Measurements from ENCODE around the gene EPS15. TPM values are rescaled to one million over a fixed set of nuclear protein-coding genes. Genes with fewer than 3 reads are reported as not detected.

The EPS15 gene
- total and polyA plus RNA-seq, 9 of the 15 experiments (the other 6 are each of a cell fraction or from before 2014, with no cell fraction given) = 23.1 to 69.0 (median 41.7) TPM

- 51% methylated on average over 7 of the region's 7 CpGs for WGBS (ENCODE audit: insufficient coverage, low coverage, missing lambda C conversion rate)
- in situ Hi-C loops (cut with MboI) = loop anchor here (10.0 kb wide), 1 partner anchor 191 kb away; no protein-coding TSS in a partner anchor
- peaks cover 0 to 17% of the 10 kb centered on the region in 2 experiments; a peak in 2 of 5 replicates for H3K4me1 ChIP-seq (replicated peaks in 1 of 2; ENCODE audit: control insufficient read depth in 2 of 2, insufficient read depth in 2 of 2, low read length in 2 of 2)
- H4K20me1 ChIP-seq (replicated peaks; ENCODE audit: control insufficient read depth, insufficient read depth, low read length) = no peaks in the 10 kb centered on the region
- H3K36me3 ChIP-seq (ENCODE audit: control insufficient read depth, insufficient read depth, low read length) = no peaks in the 10 kb centered on the region
- FAIRE-seq (no peak), DNase-seq (ENCODE audit: extremely low read depth in 1 of 4, low spot score in 3 of 4) (peak in 1 of 4 experiments; percentile 11), ATAC-seq (no peak)
- H3K9me3 ChIP-seq (replicated peaks; ENCODE audit: control insufficient read depth, insufficient read depth, low read depth, low read length) = no peaks in the 10 kb centered on the region
- no peak overlapping the region for H3K27ac ChIP-seq (ENCODE audit: extremely low read depth, low read depth, low read length)
- H3K4me2 ChIP-seq (ENCODE audit: insufficient read depth, low read length) = peak overlapping the region; percentile 26; the same call in 1 of the 2 replicates
- H3K4me3 ChIP-seq = no peak overlapping the region
- H3K9me1 ChIP-seq (ENCODE audit: control insufficient read depth, insufficient read depth, low read length) = no peaks in the 10 kb centered on the region
- ChIA-PET POLR2A (interaction anchor here (0.6 to 3.1 kb wide), 4 partner anchors 10 to 49 kb away, joined by 3 to 17 read pairs (median 4); partner anchors contain the start of gene TTC39A), CTCF (ENCODE audit: low intra/inter-chr PET ratio) (interaction anchor here (0.6 kb wide), 1 partner anchor 48 kb away, joined by 3 read pairs; no protein-coding TSS in a partner anchor)
- peaks cover 0 to 8% of the 10 kb centered on the region in 2 experiments; a peak in 3 of 5 replicates for H3K27me3 ChIP-seq (ENCODE audit: control insufficient read depth in 2 of 2, insufficient read depth in 2 of 2, low read length in 2 of 2)
- H2AFZ ChIP-seq (ENCODE audit: low read depth, low read length) = 0 out of 2 replicates have a peak overlapping the region, but pooled peaks have one; percentile 68
- peak overlapping the region in 1 of 2 experiments; percentile 85; a peak in 2 of 4 replicates for H3K9ac ChIP-seq (ENCODE audit: insufficient read depth in 1 of 2, low read depth in 2 of 2, low read length in 2 of 2)
- intact Hi-C loops (cut with micrococcal nuclease) = loop anchor here (5.0 to 10.0 kb wide), 2 partner anchors 178 to 421 kb away; no protein-coding TSS in a partner anchor
- H3K79me2 ChIP-seq (ENCODE audit: control insufficient read depth, insufficient read depth, low read length) = no peaks in the 10 kb centered on the region
- BruUV-seq (replicated peaks) = no TSS peak
- TF ChIP-seq NR4A1 (CRISPR knock-in tag; IDR thresholded peaks at IDR 0.05) (no peak), NR4A1 (tag; IDR thresholded peaks at IDR 0.05) (no peak), SP1 (CRISPR knock-in tag; IDR thresholded peaks at IDR 0.05) (no peak), ZBTB11 (CRISPR knock-in tag; IDR thresholded peaks at IDR 0.05) (no peak), ZNF551 (CRISPR knock-in tag; IDR thresholded peaks at IDR 0.05) (no peak), CTCFL (IDR thresholded peaks at IDR 0.05; ENCODE audit: borderline replicate concordance, insufficient read depth, low read depth, low read length, poor library complexity, severe bottlenecking) (no peak), PHF20 (IDR thresholded peaks at IDR 0.05; ENCODE audit: partially characterized antibody) (no peak), CREM (IDR thresholded peaks at IDR 0.05; ENCODE audit: low read depth) (no peak), CEBPB (tag; IDR thresholded peaks at IDR 0.05) (no peak), IRF9 (tag; IDR thresholded peaks at IDR 0.05) (no peak), RFX7 (CRISPR knock-in tag; IDR thresholded peaks at IDR 0.05) (no peak), NFRKB (IDR thresholded peaks at IDR 0.05; ENCODE audit: low read depth) (no peak), U2AF2 (optimal IDR thresholded peaks at IDR 0.05; ENCODE audit: low read depth, low read length) (no peak), ZNF766 (CRISPR knock-in tag; conservative IDR thresholded peaks at IDR 0.05) (no peak), ZNF133 (CRISPR knock-in tag; IDR thresholded peaks at IDR 0.05) (no peak)
These were observed 174.8 kb downstream of the EPS15 start for GRCh38 chr1:51344276-51344601.

Data from K562 (cell line).